Spinal cord (tissue), 10 donors: ENCODE results near the gene KCNQ1. TPM values are rescaled to one million over a fixed set of nuclear protein-coding genes. Genes with fewer than 3 reads are reported as not detected.

Experiments used
- DNase-seq, 6 donors: peaks; one replicate each; pipeline versions ENCODE4 v3.0.0 to v3.0.0-alpha.2; 2013 to 2015; ENCODE audit warnings: low spot score in 6 of 6, low read depth in 4 of 6
- H3K27ac ChIP-seq: one replicate; pipeline ENCODE4 v1.5.1; 2013; ENCODE audit warnings: low read depth, low read length, control low read depth
- H3K27me3 ChIP-seq: one replicate; pipeline ENCODE4 v1.6.1; 2013; ENCODE audit warnings: low read length; ENCODE audit not compliant: control insufficient read depth, insufficient read depth
- H3K36me3 ChIP-seq: one replicate; pipeline ENCODE4 v1.6.1; 2013; ENCODE audit warnings: low read length; ENCODE audit not compliant: control insufficient read depth, insufficient read depth
- H3K4me1 ChIP-seq: one replicate; pipeline ENCODE4 v1.6.1; 2013; ENCODE audit warnings: low read length; ENCODE audit not compliant: control insufficient read depth, insufficient read depth
- H3K4me3 ChIP-seq: one replicate; pipeline ENCODE4 v1.5.1; 2013; ENCODE audit warnings: low read depth, low read length, control low read depth
- H3K9me3 ChIP-seq: one replicate; pipeline ENCODE4 v1.6.1; 2013; ENCODE audit warnings: low read length; ENCODE audit not compliant: control insufficient read depth, insufficient read depth
- whole genome bisulfite sequencing: methylation state at CpG from one replicate; pipeline ENCODE4 v1.1.5; 2013; ENCODE audit warnings: missing lambda C conversion rate; ENCODE audit not compliant: insufficient coverage; 5-methylcytosine and 5-hydroxymethylcytosine counted together
- polyA plus RNA-seq, 2 donors: library from polyadenylated mRNA; unstranded; fragments of 120-200 nt; gene quantifications; one replicate each; pipeline ENCODE4 v1.2.1, GENCODE V29; 2013; ENCODE audit not compliant: insufficient read length in 2 of 2
- total RNA-seq, 2 donors: library from RNA; depleted of rRNA in 1 of 2; stranded (reverse); fragments of 120-200 nt in 1 of 2; fragments of >200 nt in 1 of 2; gene quantifications; one replicate each; pipeline versions ENCODE4 v1.2.3 to v1.2.4, GENCODE V29; 2013 to 2014
- donor health status: healthy.

The KCNQ1 gene
- total and polyA plus RNA-seq, 4 donors, result 0.83 to 3.1 (median 2.1) TPM

DNA sequence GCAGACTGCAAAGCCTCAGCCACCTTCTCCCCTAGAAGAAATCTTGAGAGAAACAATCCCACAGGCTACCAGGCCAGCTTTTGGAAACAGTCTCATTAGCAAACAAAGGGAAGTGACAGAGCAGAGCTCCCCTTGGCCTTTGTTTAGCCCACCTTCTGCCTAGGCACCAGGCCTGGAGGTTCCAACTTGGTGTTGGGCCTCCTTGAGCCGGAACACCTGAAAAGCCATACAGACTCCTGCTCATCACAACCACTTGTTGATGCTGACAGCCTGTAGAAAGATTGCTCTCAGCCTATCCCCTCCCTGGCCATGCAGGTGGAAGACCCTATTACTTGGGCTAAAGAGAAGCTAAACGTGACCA, 228.4 kb downstream of the KCNQ1 start:
- 100% methylated on average over 1 of the region's 2 CpGs for WGBS
- Histone ChIP-seq H3K36me3 (peaks cover 7% of the 10 kb centered on the region), H3K4me1 (peaks cover 30% of the 10 kb centered on the region), H3K4me3 (no peak overlapping the region), H3K9me3 (no peaks in the 10 kb centered on the region), H3K27me3 (no peaks in the 10 kb centered on the region), H3K27ac (no peak overlapping the region)
- DNase-seq, result no peak

DNA sequence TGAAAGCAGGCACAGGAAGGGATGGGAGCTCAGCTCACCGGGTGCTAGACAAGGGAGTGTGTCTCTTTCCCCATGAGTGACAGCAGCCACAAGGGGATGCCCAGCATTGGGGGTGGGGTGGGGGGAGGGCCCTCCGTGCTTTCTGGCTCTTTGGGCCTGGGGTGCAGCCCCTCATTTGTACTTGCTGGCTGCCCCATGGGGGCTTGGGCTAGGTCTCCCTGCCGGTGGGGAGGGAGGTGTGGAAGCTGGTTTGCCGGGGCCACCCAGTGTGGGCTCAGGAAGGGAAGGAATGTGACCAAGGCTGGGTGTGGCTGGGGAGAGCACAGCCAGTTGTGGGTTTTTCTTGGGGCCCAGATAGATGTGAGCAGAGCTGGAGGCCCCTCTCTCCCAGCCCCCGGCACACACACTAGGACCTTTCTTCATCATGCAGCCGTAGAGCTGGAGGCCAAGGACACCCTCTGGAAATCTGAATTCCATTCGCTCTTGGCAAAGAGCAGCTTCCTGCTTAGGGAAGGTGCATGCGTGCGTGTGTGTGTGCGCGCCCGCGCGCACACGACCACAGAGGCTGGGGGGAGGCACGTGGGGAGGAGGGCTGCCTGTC, 229.2 kb downstream of the KCNQ1 start:
- DNase-seq, result no peak
- H3K4me1 ChIP-seq, result peaks cover 30% of the 10 kb centered on the region
- H3K4me3 ChIP-seq, result no peak overlapping the region
- WGBS, result 70% methylated on average over 14 of the region's 16 CpGs
- H3K27me3 ChIP-seq, result no peaks in the 10 kb centered on the region
- peak overlapping the region; percentile 35 for H3K27ac ChIP-seq
- H3K9me3 ChIP-seq, result no peaks in the 10 kb centered on the region
- H3K36me3 ChIP-seq, result peaks cover 7% of the 10 kb centered on the region

DNA sequence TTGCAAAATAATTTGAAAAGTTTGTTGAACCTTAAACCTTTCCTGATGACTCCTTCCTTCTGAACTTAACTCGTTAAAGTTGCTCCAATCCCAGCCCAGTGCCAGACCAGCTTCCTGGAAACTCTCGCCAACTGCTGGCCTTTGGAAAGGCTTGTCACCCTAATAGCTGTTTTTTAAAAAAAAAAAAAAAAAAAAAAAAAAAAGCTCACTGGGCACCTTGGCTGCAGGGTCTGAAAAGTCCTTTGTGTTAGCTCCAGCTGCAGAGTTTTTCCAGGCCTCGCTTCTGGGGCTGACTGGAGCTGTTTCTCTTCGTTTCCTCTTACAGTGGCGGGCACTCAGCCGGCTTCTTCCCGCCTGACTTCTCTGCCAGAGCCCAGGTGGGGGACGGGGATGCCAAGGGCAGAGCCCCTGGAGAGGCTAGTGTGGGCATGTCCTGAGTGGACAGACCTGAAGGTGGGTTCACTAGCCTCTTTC, 229.9 kb downstream of the KCNQ1 start:
- peaks cover 30% of the 10 kb centered on the region for H3K4me1 ChIP-seq
- no peaks in the 10 kb centered on the region for H3K27me3 ChIP-seq
- peaks cover 7% of the 10 kb centered on the region for H3K36me3 ChIP-seq
- no peaks in the 10 kb centered on the region for H3K9me3 ChIP-seq
- H3K4me3 ChIP-seq, result no peak overlapping the region
- peak overlapping the region; percentile 75 for H3K27ac ChIP-seq
- WGBS, result 34% methylated on average over 3 of the region's 8 CpGs
- DNase-seq, result peak in 5 of 6 donors; percentile 24 to 70 (median 37)

DNA sequence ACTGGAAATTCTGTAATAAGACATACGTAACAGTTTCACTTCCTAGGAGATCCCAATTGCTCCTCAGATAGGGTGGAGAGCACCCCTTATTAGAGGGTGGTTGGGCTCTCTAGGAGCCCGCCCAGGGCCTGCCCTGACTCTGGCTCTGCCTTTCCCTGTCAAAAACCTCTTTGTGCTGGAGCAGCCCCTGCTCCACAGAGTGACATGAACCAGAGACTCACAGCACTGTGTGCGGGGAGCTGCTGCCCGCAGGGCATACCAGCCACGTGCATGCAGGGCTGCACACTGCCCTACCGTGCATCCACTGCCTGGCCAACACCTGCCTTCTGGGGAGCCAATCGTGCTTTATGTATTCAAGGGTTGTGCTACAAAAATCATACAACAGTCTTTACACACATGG, 230.7 kb downstream of the KCNQ1 start:
- Histone ChIP-seq H3K4me3 (no peak overlapping the region), H3K4me1 (peaks cover 30% of the 10 kb centered on the region), H3K9me3 (no peaks in the 10 kb centered on the region), H3K27ac (peak overlapping the region; percentile 33), H3K36me3 (peaks cover 7% of the 10 kb centered on the region), H3K27me3 (no peaks in the 10 kb centered on the region)
- DNase-seq, result peak in 1 of 6 donors; percentile 28
- WGBS, result 68% methylated on average over 5 of the region's 7 CpGs

DNA sequence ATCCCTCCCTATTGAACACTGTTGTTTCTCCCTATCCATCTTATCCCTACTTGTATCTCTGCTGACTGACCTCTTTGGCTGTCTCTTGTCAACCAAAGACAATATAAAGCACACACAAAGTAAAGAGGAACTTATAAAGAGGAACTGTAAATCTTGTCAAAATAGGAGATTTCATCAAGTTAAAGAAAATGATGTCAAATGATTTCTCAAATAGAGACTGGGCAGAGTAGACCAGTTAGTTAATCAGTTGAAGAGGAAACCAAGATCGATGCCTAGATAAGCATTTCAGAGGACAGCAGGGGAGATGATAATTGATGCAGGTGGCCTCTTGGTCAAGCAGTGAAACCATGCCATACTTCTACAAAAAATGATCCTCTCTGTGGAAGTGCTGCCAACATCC, 232.3 kb downstream of the KCNQ1 start:
- H3K27me3 ChIP-seq, result no peaks in the 10 kb centered on the region
- peaks cover 30% of the 10 kb centered on the region for H3K4me1 ChIP-seq
- no peak overlapping the region for H3K27ac ChIP-seq
- H3K9me3 ChIP-seq, result no peaks in the 10 kb centered on the region
- WGBS, result no CpG with 5 or more reads among the region's 1 CpG
- H3K4me3 ChIP-seq, result no peak overlapping the region
- no peak for DNase-seq
- peaks cover 7% of the 10 kb centered on the region for H3K36me3 ChIP-seq

DNA sequence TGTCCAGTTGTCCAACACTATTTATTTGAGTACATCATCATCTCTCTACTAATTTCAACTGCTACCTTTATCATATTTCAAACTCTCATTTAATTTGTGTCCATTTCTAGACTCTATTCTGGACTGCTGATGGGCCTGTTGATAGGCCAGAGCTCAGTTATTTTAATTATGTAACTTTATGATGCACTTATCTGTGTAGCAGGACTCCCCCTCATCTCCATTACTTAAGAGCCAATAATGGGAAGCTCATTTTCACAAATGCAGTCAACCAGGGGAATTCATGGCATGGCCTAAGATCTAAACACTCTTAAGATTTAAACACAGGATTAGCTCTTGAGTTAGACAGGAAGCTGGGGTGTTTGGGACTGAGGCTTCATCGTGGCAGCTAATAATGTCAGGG, 233.6 kb downstream of the KCNQ1 start:
- Histone ChIP-seq H3K4me1 (peaks cover 22% of the 10 kb centered on the region), H3K36me3 (peaks cover 3% of the 10 kb centered on the region), H3K9me3 (no peaks in the 10 kb centered on the region), H3K27me3 (no peaks in the 10 kb centered on the region), H3K27ac (no peak overlapping the region), H3K4me3 (no peak overlapping the region)
- WGBS, result 60% methylated on average over 1 of the region's 1 CpG
- DNase-seq, result peak in 1 of 6 donors; percentile 13

DNA sequence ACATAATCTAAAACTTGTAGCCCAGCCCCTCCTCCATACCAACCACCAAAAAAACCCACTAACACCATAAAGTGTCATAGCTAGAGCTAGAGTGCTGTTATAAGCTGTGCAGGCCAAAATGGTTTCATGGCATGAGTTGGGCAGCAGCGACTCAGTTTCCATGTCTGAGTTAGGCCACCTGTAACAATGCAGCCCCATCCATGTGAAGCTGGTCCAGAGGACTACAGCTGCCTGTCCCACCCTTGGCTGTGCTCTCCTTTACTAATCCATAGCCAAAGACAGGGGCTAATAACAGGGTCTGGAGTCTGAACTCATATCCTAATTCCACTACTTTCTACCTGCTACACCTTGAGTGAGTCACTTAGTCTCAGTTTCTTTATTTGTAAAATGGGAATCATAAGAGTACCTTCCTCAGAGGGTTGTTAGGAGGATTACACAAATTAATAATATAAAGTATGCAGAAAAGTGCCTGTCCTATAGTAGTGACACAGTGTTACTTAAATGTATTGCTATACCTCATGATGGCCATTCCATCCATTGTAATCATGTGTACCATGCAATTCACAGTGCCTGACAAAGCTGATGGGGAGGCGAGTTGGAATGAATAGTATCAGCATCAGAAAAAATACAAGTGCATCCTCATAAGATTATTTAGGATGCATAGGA, 234.3 kb downstream of the KCNQ1 start:
- DNase-seq, result no peak
- no peak overlapping the region for H3K4me3 ChIP-seq
- H3K9me3 ChIP-seq, result no peaks in the 10 kb centered on the region
- no peak overlapping the region for H3K27ac ChIP-seq
- 100% methylated on average over 1 of the region's 2 CpGs for WGBS
- H3K36me3 ChIP-seq, result no peaks in the 10 kb centered on the region
- no peaks in the 10 kb centered on the region for H3K27me3 ChIP-seq
- H3K4me1 ChIP-seq, result peaks cover 15% of the 10 kb centered on the region

DNA sequence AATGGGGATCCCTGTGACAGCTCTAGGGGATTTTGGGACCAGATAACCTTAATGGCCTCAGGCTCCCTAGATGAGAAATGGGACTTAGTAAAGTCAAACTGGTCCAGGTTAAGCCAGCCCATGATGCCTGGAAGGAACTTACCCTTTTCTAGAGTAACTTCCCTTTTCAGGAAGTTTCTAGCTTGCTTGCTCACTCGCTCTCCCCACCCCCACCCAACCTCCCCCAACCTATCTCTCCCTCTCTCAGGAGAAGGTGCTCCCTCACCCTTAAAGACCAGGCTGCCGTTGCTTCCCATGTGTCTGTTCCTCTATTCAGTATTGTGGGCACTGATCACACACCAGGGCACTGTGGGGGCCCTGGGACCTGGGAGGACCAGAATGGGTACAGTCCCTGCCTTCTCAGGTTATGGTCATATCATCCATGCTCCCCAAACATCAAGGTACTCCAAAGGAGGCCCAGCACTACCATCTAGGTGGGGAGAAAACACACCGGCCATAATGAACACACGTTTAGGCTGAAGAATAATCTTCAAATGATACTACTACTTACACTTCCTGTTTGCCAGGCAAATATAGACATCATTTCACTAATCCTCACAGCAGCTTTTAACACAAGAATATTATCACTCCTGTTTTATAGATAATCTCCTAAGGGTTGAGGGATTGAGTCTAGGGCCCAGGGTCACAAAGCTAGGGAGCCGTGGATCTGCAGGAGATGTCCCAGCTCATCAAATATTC, 236.8 kb downstream of the KCNQ1 start:
- Histone ChIP-seq H3K4me3 (no peak overlapping the region), H3K27ac (no peak overlapping the region), H3K4me1 (no peaks in the 10 kb centered on the region), H3K36me3 (peaks cover 2% of the 10 kb centered on the region), H3K9me3 (no peaks in the 10 kb centered on the region), H3K27me3 (no peaks in the 10 kb centered on the region)
- 84% methylated on average over 3 of the region's 5 CpGs for WGBS
- no peak for DNase-seq

DNA sequence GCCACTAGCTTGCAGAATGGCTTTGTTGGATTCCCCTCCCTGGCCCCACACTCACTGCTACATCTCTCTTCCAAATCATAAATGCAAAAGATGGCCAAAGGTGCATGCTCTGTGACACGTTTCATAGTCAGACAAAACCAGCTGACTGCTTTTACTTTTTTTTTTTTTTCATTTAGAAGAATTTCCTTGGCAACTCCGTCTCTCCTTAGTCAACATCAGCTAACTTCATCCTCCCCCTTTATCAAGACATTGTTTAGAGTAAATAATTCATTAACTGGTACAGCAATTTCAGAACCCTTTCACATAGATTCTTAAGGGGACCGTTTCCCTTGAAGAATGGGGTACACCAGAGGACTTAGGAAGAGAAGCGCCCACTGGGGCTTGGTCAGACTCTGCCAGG, 239.0 kb downstream of the KCNQ1 start:
- DNase-seq, result no peak
- peaks cover 20% of the 10 kb centered on the region for H3K4me1 ChIP-seq
- H3K27me3 ChIP-seq, result no peaks in the 10 kb centered on the region
- H3K4me3 ChIP-seq, result no peak overlapping the region
- H3K27ac ChIP-seq, result no peak overlapping the region
- WGBS, result 100% methylated on average over 1 of the region's 4 CpGs
- no peaks in the 10 kb centered on the region for H3K9me3 ChIP-seq
- peaks cover 13% of the 10 kb centered on the region for H3K36me3 ChIP-seq
